GM19238 (cell line): ENCODE measurements around the gene NUTM2B.
"Not testable (repeated sequence)": the region's sequence is repeated elsewhere in the genome, so short reads cannot be mapped to it uniquely, and the experiment has no call there.

ENCODE experiments used
- DNase-seq: peaks from one replicate; pipeline ENCODE4 v3.0.0; 2011; ENCODE audit warnings: low spot score; ENCODE audit not compliant: insufficient read length

The NUTM2B gene

DNA sequence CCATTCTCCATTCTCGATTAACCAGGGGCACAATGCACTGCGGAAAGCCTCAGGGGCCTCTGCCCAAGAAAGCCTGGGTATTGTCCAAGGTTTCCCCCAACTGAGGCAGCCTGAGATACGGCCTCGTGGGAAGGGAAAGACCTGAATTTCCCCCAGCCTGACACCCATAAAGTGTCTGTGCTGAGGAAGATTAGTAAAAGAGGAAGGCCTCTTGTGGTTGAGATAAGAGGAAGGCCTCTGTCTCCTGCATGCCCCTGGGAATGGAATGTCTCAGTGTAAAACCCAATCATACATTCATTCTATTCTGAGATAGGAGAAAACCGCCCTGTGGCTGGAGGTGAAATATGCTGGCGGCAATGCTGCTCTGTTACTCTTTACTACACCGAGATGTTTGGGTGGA is 41.8 kb downstream of the NUTM2B start:
- DNase-seq: not testable (repeated sequence)

DNA sequence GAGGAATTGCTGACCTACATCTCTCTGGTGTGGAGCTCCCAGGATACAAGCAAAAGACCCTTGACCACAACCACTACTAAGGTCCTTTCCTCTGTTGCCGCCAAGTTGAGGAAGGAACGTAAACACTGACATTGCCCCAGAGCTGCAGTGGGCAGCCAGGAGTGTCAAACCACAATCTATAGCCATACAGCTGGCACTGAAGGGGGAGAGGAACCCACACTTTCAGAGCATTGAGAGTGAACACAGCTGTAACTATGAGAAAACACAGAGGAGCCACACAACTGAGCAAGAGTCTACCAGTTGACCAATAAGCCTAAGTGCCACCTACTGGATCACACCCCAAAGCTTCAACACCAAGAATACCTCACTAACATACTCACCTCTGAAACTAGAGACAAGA is 45.5 kb downstream of the NUTM2B start:
- not testable (repeated sequence) for DNase-seq

DNA sequence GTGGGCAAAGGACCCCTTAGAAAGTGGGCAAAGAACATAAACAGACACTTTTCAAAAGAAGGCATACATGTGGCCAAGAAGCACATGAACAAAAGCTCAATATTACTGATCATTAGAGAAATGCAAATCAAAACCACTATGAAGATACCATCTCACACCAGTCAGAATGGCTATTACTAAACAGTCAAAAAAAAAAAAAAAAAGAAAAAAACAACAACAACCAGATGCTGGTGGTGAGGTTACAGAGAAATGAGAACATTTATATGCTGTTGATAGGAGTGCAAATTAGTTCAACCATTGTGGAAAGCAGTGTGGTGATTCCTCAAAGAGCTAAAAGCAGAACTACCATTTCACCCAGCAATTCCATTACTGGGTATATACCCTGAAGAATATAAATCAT is 50.6 kb downstream of the NUTM2B start:
- not testable (repeated sequence) for DNase-seq

DNA sequence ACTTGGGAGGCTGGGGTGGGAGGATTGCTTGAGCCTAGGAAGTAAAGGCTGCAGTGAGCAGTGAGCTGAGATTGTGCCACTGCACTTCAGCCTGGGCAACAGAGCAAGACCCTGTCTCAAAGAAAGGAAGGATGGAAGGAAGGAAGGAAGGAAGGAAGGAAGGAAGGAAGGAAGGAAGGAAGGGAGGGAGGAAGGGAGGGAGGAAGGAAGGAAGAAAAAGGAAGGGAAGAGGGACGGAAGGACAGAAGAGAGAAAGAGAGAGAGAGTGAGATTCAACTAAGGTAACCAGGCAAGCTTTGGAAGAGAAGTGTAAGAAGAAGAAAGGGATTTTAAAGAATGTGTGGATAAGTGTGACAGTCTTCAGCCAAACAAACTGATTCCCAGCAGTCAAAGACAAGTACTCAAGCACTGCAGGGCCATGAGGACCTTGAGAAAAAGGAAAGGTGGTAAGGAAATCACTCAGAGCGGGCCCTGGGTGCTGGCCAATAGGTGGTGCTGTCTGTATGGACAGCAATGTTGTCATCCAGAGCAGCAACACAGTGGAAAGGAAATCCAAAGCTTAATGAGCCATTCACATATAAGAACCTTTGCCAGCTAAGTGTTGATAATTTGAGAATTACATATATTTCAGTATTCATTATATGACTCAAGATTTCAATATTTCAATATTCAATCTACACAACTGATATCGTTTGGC is 55.4 kb downstream of the NUTM2B start:
- not testable (repeated sequence) for DNase-seq
